Left lung (tissue), 10 donors: ENCODE results near the gene C22orf23. TPM values are rescaled to one million over a fixed set of nuclear protein-coding genes. Genes with fewer than 3 reads are reported as not detected.
"Not testable (repeated sequence)": the region's sequence is repeated elsewhere in the genome, so short reads cannot be mapped to it uniquely, and the experiment has no call there.

Experiments
- ATAC-seq: fragments of 200-7000 bp; cut with Tn5 transposase; one replicate; pipeline ENCODE4 v1.9.1; 2020; ENCODE audit warnings: moderate library complexity
- DNase-seq, 4 donors: peaks; one replicate each; pipeline ENCODE4 v3.0.0-alpha.2; 2013 to 2020
- H3K27ac ChIP-seq, 2 donors: fragments of 200-600 bp; sonication (generic) in 1 of 2; one replicate each; pipeline versions ENCODE4 v1.5.0 to v1.8.0; 2020 to 2021
- H3K27me3 ChIP-seq, 2 donors: fragments of 200-600 bp; sonication (generic) in 1 of 2; one replicate each; pipeline versions ENCODE4 v1.5.0 to v1.8.0; 2020 to 2021
- H3K36me3 ChIP-seq, 2 donors: fragments of 200-600 bp; sonication (generic) in 1 of 2; one replicate each; pipeline versions ENCODE4 v1.5.0 to v1.8.0; 2020 to 2021
- H3K4me1 ChIP-seq, 2 donors: fragments of 200-600 bp; one replicate each; pipeline ENCODE4 v1.8.0; 2021
- H3K4me3 ChIP-seq, 2 donors: fragments of 200-600 bp; sonication (generic) in 1 of 2; one replicate each; pipeline versions ENCODE4 v1.5.0 to v1.8.0; 2020 to 2021; ENCODE audit warnings: mild to moderate bottlenecking in 1 of 2
- H3K9me3 ChIP-seq, 2 donors: fragments of 200-600 bp; sonication (generic) in 1 of 2; one replicate each; pipeline versions ENCODE4 v1.5.0 to v1.8.0; 2020 to 2021
- CTCF ChIP-seq, 2 donors: fragments of 200-600 bp; sonication (generic) in 1 of 2; IDR thresholded peaks; one replicate each; pipeline versions ENCODE4 v1.5.0 to v1.8.0; 2021; ENCODE audit warnings: antibody characterized with exemption in 2 of 2
- intact Hi-C, 2 donors: fragments of 100-400 bp; cut with DNase I; formaldehyde crosslinking; loops; one replicate each; pipeline versions ENCODE4 v1.11.2 to v1.14.2; 2022
- polyA plus RNA-seq, 6 donors: library from polyadenylated mRNA; unstranded; fragments of 120-200 nt; gene quantifications; one replicate each; pipeline ENCODE4 v1.2.1, GENCODE V29; 2013; ENCODE audit not compliant: insufficient read length in 6 of 6
- total RNA-seq, 2 donors: library from RNA; stranded (reverse); fragmentation: NEBNext Ultra II Directional; extraction: Animal tissue kit (Norgen Biotek cat#: 25700); gene quantifications; one replicate each; pipeline ENCODE4 v1.2.1, GENCODE V29; 2021
- donor health status: DM: no; HTN: yes; CAD: no.
- donor health status: DM: no; HTN: no; CAD: no.

The C22orf23 gene
- total and polyA plus RNA-seq, 8 donors: 0.26 to 7.2 (median 4.2) TPM

- DNase-seq (no peak), ATAC-seq (no peak)
- Histone ChIP-seq H3K36me3 (peaks cover 0 to 94% of the 10 kb centered on the region in 2 donors), H3K27me3 (no peaks in the 10 kb centered on the region), H3K4me1 (peaks cover 0 to 3% of the 10 kb centered on the region in 2 donors), H3K27ac (no peak overlapping the region), H3K4me3 (no peak overlapping the region), H3K9me3 (no peaks in the 10 kb centered on the region)
- intact Hi-C loops: loop anchor here in 1 of 2 donors (10.0 kb wide), 2 partner anchors 76 to 136 kb away; partner anchors contain the start of gene GALR3
- no peak for TF ChIP-seq CTCF (IDR thresholded peaks at IDR 0.05)
These were observed 7.7 kb upstream of the C22orf23 start for GRCh38 chr22:37961062-37961461.

- peaks cover 8 to 13% of the 10 kb centered on the region in 2 donors for H3K4me1 ChIP-seq
- H3K9me3 ChIP-seq: no peaks in the 10 kb centered on the region
- intact Hi-C loops: no loop called here
- TF ChIP-seq CTCF (IDR thresholded peaks at IDR 0.05): no peak
- ATAC-seq (no peak), DNase-seq (no peak)
- H3K27ac ChIP-seq: no peak overlapping the region
- H3K27me3 ChIP-seq: no peaks in the 10 kb centered on the region
- peaks cover 0 to 84% of the 10 kb centered on the region in 2 donors for H3K36me3 ChIP-seq
- H3K4me3 ChIP-seq: no peak overlapping the region
These were observed 5.9 kb upstream of the C22orf23 start for GRCh38 chr22:37959231-37959825.

GRCh38 chr22:37957232-37957631, 3.8 kb upstream of the C22orf23 start:
- Histone ChIP-seq H3K27me3 (peaks cover 0 to 8% of the 10 kb centered on the region in 2 donors), H3K4me1 (peaks cover 11 to 27% of the 10 kb centered on the region in 2 donors), H3K36me3 (peaks cover 0 to 63% of the 10 kb centered on the region in 2 donors), H3K27ac (no peak overlapping the region), H3K4me3 (no peak overlapping the region), H3K9me3 (no peaks in the 10 kb centered on the region)
- TF ChIP-seq CTCF (IDR thresholded peaks at IDR 0.05): no peak
- intact Hi-C loops: no loop called here
- ATAC-seq (no peak), DNase-seq (no peak)

GRCh38 chr22:37955825-37956397, 2.5 kb upstream of the C22orf23 start:
- intact Hi-C loops, DNase-seq, H3K4me3 ChIP-seq, H3K27ac ChIP-seq, H3K9me3 ChIP-seq, ATAC-seq: not testable (repeated sequence)
- Histone ChIP-seq H3K4me1 (peaks cover 11 to 27% of the 10 kb centered on the region in 2 donors), H3K36me3 (peaks cover 0 to 49% of the 10 kb centered on the region in 2 donors), H3K27me3 (peaks cover 0 to 14% of the 10 kb centered on the region in 2 donors)

GRCh38 chr22:37954686-37955085, 1.3 kb upstream of the C22orf23 start:
- Histone ChIP-seq H3K27me3 (peaks cover 0 to 14% of the 10 kb centered on the region in 2 donors), H3K4me3 (peak overlapping the region; percentile 88 to 90), H3K4me1 (peaks cover 11 to 27% of the 10 kb centered on the region in 2 donors), H3K9me3 (no peaks in the 10 kb centered on the region), H3K36me3 (peaks cover 0 to 37% of the 10 kb centered on the region in 2 donors), H3K27ac (no peak overlapping the region)
- DNase-seq (no peak), ATAC-seq (no peak)
- no peak for TF ChIP-seq CTCF (IDR thresholded peaks at IDR 0.05)
- intact Hi-C loops: no loop called here
